ENCODE measurements around the gene TAF1D.

The TAF1D gene

DNA sequence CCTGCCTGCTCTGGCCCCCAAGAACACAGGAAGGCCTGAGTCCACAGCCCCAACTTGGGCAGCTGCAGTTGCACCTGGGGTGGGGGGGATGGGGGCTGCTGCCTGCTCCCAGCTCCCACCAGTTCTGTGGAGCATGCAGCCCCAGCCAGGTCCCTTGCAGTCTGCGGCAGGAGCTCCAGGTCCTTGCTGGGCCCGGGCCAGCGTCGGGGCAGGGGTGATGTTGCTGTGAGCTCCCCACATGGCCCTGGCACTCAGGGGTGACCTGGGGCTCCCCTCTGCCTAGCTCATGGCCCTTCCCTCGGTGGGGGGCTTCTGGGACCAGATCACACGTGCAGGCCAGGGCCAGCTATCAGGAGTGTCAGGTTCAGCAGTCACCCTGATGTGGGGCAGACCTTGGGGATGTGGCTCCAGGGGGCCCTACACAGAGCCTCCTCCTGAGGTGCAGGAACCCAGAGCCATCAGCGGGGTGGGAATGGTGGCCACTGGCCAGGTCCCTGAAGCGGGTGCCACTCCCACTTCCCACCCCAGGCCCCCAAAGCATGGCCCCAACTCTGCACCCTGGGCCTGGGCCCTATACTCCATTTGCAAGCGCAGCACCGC lies 32.4 kb upstream of the TAF1D start:
- no peak for TF ChIP-seq CTCF (conservative IDR thresholded peaks at IDR 0.05; ENCODE audit: control insufficient read depth, insufficient read depth, low read depth, low read length)
- no peak for DNase-seq (ENCODE audit: low read depth)
- no peak overlapping the region for H3K4me3 ChIP-seq (ENCODE audit: control insufficient read depth, low read depth, low read length)

DNA sequence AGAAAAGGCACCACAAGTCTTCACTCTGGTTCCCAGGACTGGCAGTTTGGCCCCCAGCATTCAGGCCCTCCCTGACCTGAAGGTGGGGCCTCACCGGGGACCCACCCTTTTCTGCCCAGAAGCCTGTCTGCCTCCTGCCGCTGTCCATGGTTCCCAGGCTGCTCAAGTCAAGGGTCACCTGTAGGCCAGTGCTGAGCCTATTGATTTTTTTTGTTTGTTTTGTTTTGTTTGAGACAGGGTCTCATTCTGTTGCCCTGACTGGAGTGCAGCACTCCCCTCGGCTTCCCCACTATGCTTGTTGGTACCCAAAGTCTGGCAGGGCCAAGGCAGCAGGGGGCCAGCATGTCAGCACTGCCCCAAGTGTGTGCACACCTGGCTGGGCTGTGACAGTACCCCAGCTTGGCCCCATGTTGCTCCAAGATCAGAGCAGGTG lies 31.8 kb upstream of the TAF1D start:
- DNase-seq (ENCODE audit: low read depth): no peak
- H3K4me3 ChIP-seq (ENCODE audit: control insufficient read depth, low read depth, low read length): no peak overlapping the region
- TF ChIP-seq CTCF (conservative IDR thresholded peaks at IDR 0.05; ENCODE audit: control insufficient read depth, insufficient read depth, low read depth, low read length): no peak

GRCh38 chr11:93772123-93772522 lies 30.8 kb upstream of the TAF1D start:
- no peak for TF ChIP-seq CTCF (conservative IDR thresholded peaks at IDR 0.05; ENCODE audit: control insufficient read depth, insufficient read depth, low read depth, low read length)
- H3K4me3 ChIP-seq (ENCODE audit: control insufficient read depth, low read depth, low read length): no peak overlapping the region
- DNase-seq (ENCODE audit: low read depth): no peak

DNA sequence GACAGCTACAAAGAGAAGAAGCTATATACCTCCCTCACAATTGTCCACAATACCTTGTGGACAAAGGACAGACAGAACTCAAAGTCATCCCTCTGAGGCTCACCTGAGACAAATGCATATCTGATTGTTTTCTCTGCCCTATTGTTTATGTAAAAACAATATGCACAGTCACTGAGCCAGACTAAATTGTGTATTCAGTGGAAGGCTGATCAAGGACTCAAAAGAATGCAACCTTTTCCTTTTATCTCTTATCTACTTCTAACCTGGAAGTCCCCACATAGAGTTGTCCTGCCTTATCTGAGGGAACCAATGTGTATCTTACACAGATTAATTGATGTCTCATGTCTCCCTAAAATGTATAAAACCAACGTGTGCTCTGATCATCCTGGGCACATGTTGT lies 28.9 kb upstream of the TAF1D start:
- no peak overlapping the region for H3K4me3 ChIP-seq (ENCODE audit: control insufficient read depth, low read depth, low read length)

GRCh38 chr11:93767018-93767417 lies 25.7 kb upstream of the TAF1D start:
- no peak overlapping the region for H3K4me3 ChIP-seq (ENCODE audit: control insufficient read depth, low read depth, low read length)

More for the DNA sequence above, 28.9 kb upstream of the TAF1D start:
- no peak for DNase-seq (ENCODE audit: low read depth)
- TF ChIP-seq CTCF (conservative IDR thresholded peaks at IDR 0.05; ENCODE audit: control insufficient read depth, insufficient read depth, low read depth, low read length): no peak

GRCh38 chr11:93766504-93766903 lies 25.2 kb upstream of the TAF1D start:
- no peak for DNase-seq (ENCODE audit: low read depth)
- H3K4me3 ChIP-seq (ENCODE audit: control insufficient read depth, low read depth, low read length): no peak overlapping the region
- no peak for TF ChIP-seq CTCF (conservative IDR thresholded peaks at IDR 0.05; ENCODE audit: control insufficient read depth, insufficient read depth, low read depth, low read length)

More at GRCh38 chr11:93767018-93767417, 25.7 kb upstream of the TAF1D start:
- TF ChIP-seq CTCF (conservative IDR thresholded peaks at IDR 0.05; ENCODE audit: control insufficient read depth, insufficient read depth, low read depth, low read length): no peak
- no peak for DNase-seq (ENCODE audit: low read depth)

DNA sequence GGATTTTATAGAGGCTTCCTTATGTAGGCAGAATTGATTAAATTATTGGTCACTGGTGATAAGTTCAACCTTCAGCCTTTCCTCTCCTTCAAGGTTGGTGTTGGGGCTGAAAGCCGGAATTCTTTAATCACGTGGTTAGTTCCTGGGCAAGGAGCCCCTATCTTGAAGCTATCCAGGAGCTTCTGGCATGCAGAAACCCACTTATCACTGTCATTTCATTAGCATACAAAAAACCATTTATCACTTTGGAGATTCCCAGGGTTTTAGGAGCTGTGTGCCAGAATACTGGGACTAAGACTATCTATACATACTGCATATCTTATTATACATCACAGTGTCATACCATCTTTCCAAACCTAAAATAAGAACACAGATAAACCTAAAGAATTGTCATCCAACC lies 24.3 kb upstream of the TAF1D start:
- H3K4me3 ChIP-seq (ENCODE audit: control insufficient read depth, low read depth, low read length): no peak overlapping the region
- TF ChIP-seq CTCF (conservative IDR thresholded peaks at IDR 0.05; ENCODE audit: control insufficient read depth, insufficient read depth, low read depth, low read length): no peak
- DNase-seq (ENCODE audit: low read depth): no peak

Data from fibroblast of mammary gland (primary cell).